Spleen (tissue), 11 donors: ENCODE measurements around the gene GSK3B. TPM values are rescaled to one million over a fixed set of nuclear protein-coding genes. Genes with fewer than 3 reads are reported as not detected.

ENCODE experiments used
- DNase-seq: peaks from one replicate; pipeline ENCODE4 v3.0.0-alpha.2; 2020
- H3K27ac ChIP-seq, 8 donors: fragments of 200-600 bp; sonication (generic) in 7 of 8; 1 replicate in 4 of 8; 2 replicates in 4 of 8; pipeline versions ENCODE4 v1.5.0 to v1.8.0; 2016 to 2021; ENCODE audit warnings: inconsistent platforms in 4 of 8, mild to moderate bottlenecking in 4 of 8, moderate library complexity in 1 of 8
- H3K27me3 ChIP-seq, 7 donors: fragments of 200-600 bp; sonication (generic) in 6 of 7; replicated peaks in 1 of 7; 1 replicate in 4 of 7; 2 replicates in 3 of 7; pipeline versions ENCODE4 v1.5.0 to v1.8.0; 2016 to 2021; ENCODE audit warnings: inconsistent platforms in 3 of 7, mild to moderate bottlenecking in 1 of 7
- H3K36me3 ChIP-seq, 6 donors: fragments of 200-600 bp; sonication (generic) in 5 of 6; 1 replicate in 4 of 6; 2 replicates in 2 of 6; pipeline versions ENCODE4 v1.5.0 to v1.8.0; 2016 to 2021; ENCODE audit warnings: inconsistent platforms in 2 of 6
- H3K4me1 ChIP-seq, 6 donors: fragments of 200-600 bp; sonication (generic) in 5 of 6; 1 replicate in 3 of 6; 2 replicates in 3 of 6; pipeline versions ENCODE4 v1.5.0 to v1.8.0; 2016 to 2021; ENCODE audit warnings: inconsistent platforms in 3 of 6
- H3K4me3 ChIP-seq, 8 donors: fragments of 200-600 bp; sonication (generic) in 7 of 8; 1 replicate in 4 of 8; 2 replicates in 4 of 8; pipeline versions ENCODE4 v1.5.0 to v1.8.0; 2016 to 2021; ENCODE audit warnings: inconsistent platforms in 4 of 8, mild to moderate bottlenecking in 4 of 8, moderate library complexity in 2 of 8
- H3K9me3 ChIP-seq, 8 donors: fragments of 200-600 bp; sonication (generic) in 7 of 8; 1 replicate in 4 of 8; 2 replicates in 4 of 8; pipeline versions ENCODE4 v1.5.0 to v1.8.0; 2016 to 2021; ENCODE audit warnings: inconsistent platforms in 4 of 8
- CTCF ChIP-seq, 11 experiments: fragments of 200-600 bp in 7 of 11; fragments of 450-650 bp in 4 of 11; sonication (generic) in 4 of 11; IDR thresholded peaks in 8 of 11; conservative IDR thresholded peaks in 3 of 11; 1 replicate in 7 of 11; 2 replicates in 4 of 11; pipeline versions ENCODE4 v1.4.0 to v1.8.0; 2016 to 2021; ENCODE audit warnings: antibody characterized with exemption in 11 of 11, inconsistent platforms in 4 of 11, mild to moderate bottlenecking in 1 of 11
- POLR2A ChIP-seq, 3 donors: fragments of 450-650 bp; IDR thresholded peaks; one replicate each; pipeline ENCODE4 v1.5.1; 2017; ENCODE audit warnings: antibody characterized with exemption in 3 of 3, mild to moderate bottlenecking in 1 of 3
- POLR2AphosphoS5 ChIP-seq, 3 donors: sonication (generic); formaldehyde crosslinking; IDR thresholded peaks; one replicate each; pipeline ENCODE4 v1.5.1; 2017; ENCODE audit warnings: antibody characterized with exemption in 3 of 3
- WGBS, 5 donors: extraction: QIAGEN DNeasy Blood & Tissue Kit in 3 of 5; methylation state at CpG; one replicate each; pipeline versions ENCODE4 v1.1.5 to v1.1.7; 2013 to 2018; 5-methylcytosine and 5-hydroxymethylcytosine counted together
- intact Hi-C: fragments of 100-400 bp; cut with DNase I; formaldehyde crosslinking; loops from one replicate; pipeline ENCODE4 v1.15.0; 2023; ENCODE audit warnings: low total_unique reads
- polyA plus RNA-seq, 3 donors: library from polyadenylated mRNA; stranded (reverse); fragments of 200-250 nt; gene quantifications; one replicate each; pipeline ENCODE4 v1.2.1, GENCODE V29; 2013
- total RNA-seq, 7 donors: library from RNA; depleted of rRNA in 3 of 7; stranded (reverse); fragments of >200 nt in 3 of 7; fragmentation: NEBNext Ultra II Directional in 4 of 7; extraction: Animal tissue kit (Norgen Biotek cat#: 25700) in 4 of 7; gene quantifications; one replicate each; pipeline versions ENCODE4 v1.1.0 to v1.2.1, GENCODE V29; 2016 to 2021
- donor health status: healthy with polysubstance abuse.
- donor health status: DM: no; HTN: no; CAD: no; lungs with moderate emphysema.
- donor health status: DM: no; HTN: no; CAD: no.
- donor health status: Bipolar disorder and iron deficiency.
- donor health status: healthy.
- donor health status: DM: no; HTN: no; CAD: no.
- donor health status: DM: yes; HTN: yes; CAD: no.

GSK3B gene
- total and polyA plus RNA-seq, 10 donors: 4.7 to 62.2 (median 53.1) TPM

GRCh38 chr3:119790369-119790768, 303.9 kb downstream of the GSK3B start:
- intact Hi-C loops: no loop called here
- Histone ChIP-seq H3K36me3 (no peaks in the 10 kb centered on the region), H3K27me3 (no peaks in the 10 kb centered on the region), H3K27ac (no peak overlapping the region), H3K9me3 (no peaks in the 10 kb centered on the region), H3K4me1 (no peaks in the 10 kb centered on the region), H3K4me3 (no peak overlapping the region)
- no peak for TF ChIP-seq POLR2A (IDR thresholded peaks at IDR 0.05)
- TF ChIP-seq CTCF (IDR thresholded peaks at IDR 0.05 in 8 of 11, conservative IDR thresholded peaks at IDR 0.05 in 3 of 11): no peak
- TF ChIP-seq POLR2AphosphoS5 (IDR thresholded peaks at IDR 0.05): no peak
- no peak for DNase-seq
- 87 to 94% (median 93%) methylated on average over 3 of the region's 3 CpGs for WGBS, 5 donors

GRCh38 chr3:119786409-119786808, 307.8 kb downstream of the GSK3B start:
- no peak for DNase-seq
- H3K4me3 ChIP-seq: no peak overlapping the region
- H3K4me1 ChIP-seq: no peaks in the 10 kb centered on the region
- H3K9me3 ChIP-seq: no peaks in the 10 kb centered on the region
- intact Hi-C loops: no loop called here
- H3K27ac ChIP-seq: no peak overlapping the region
- no peaks in the 10 kb centered on the region for H3K27me3 ChIP-seq
- 77 to 90% (median 89%) methylated on average over 2 of the region's 2 CpGs for WGBS, 5 donors
- H3K36me3 ChIP-seq: no peaks in the 10 kb centered on the region
- TF ChIP-seq POLR2AphosphoS5 (IDR thresholded peaks at IDR 0.05) (no peak), CTCF (IDR thresholded peaks at IDR 0.05 in 8 of 11, conservative IDR thresholded peaks at IDR 0.05 in 3 of 11) (no peak), POLR2A (IDR thresholded peaks at IDR 0.05) (no peak)

GRCh38 chr3:119783883-119784282, 310.4 kb downstream of the GSK3B start:
- WGBS, 5 donors: 38 to 62% (median 54%) methylated on average over 7 of the region's 7 CpGs

GRCh38 chr3:119783255-119783654, 311.0 kb downstream of the GSK3B start:
- WGBS, 5 donors: 77 to 89% (median 82%) methylated on average over 2 of the region's 2 CpGs

More at GRCh38 chr3:119783883-119784282, 310.4 kb downstream of the GSK3B start:
- no peaks in the 10 kb centered on the region for H3K36me3 ChIP-seq
- no peaks in the 10 kb centered on the region for H3K9me3 ChIP-seq
- intact Hi-C loops: no loop called here
- TF ChIP-seq POLR2AphosphoS5 (IDR thresholded peaks at IDR 0.05) (no peak), POLR2A (IDR thresholded peaks at IDR 0.05) (no peak), CTCF (IDR thresholded peaks at IDR 0.05 in 8 of 11, conservative IDR thresholded peaks at IDR 0.05 in 3 of 11) (no peak)
- no peaks in the 10 kb centered on the region for H3K27me3 ChIP-seq
- no peak for DNase-seq
- peaks cover 0 to 17% (median 0%) of the 10 kb centered on the region in 6 donors for H3K4me1 ChIP-seq
- no peak overlapping the region for H3K27ac ChIP-seq
- H3K4me3 ChIP-seq: no peak overlapping the region

More at GRCh38 chr3:119783255-119783654, 311.0 kb downstream of the GSK3B start:
- Histone ChIP-seq H3K4me3 (no peak overlapping the region), H3K27me3 (no peaks in the 10 kb centered on the region), H3K9me3 (no peaks in the 10 kb centered on the region), H3K27ac (no peak overlapping the region), H3K4me1 (peaks cover 0 to 19% (median 0%) of the 10 kb centered on the region in 6 donors), H3K36me3 (no peaks in the 10 kb centered on the region)
- intact Hi-C loops: no loop called here
- TF ChIP-seq POLR2A (IDR thresholded peaks at IDR 0.05) (no peak), POLR2AphosphoS5 (IDR thresholded peaks at IDR 0.05) (no peak), CTCF (IDR thresholded peaks at IDR 0.05 in 8 of 11, conservative IDR thresholded peaks at IDR 0.05 in 3 of 11) (no peak)
- DNase-seq: no peak
